HG03280 (cell line): Measurements from ENCODE around the gene EML2.
"Not testable (repeated sequence)": the region's sequence is repeated elsewhere in the genome, so short reads cannot be mapped to it uniquely, and the experiment has no call there.

Experiments
- ATAC-seq: cut with Tn5 transposase; IDR thresholded peaks from one replicate; pipeline ENCODE4 v1.9.1; 2021; ENCODE audit warnings: mild to moderate bottlenecking, moderate library complexity; ENCODE audit not compliant: unreplicated experiment

EML2 gene

GRCh38 chr19:45615795-45616703 is 23.1 kb downstream of the EML2 start:
- peak; percentile 70 for ATAC-seq

GRCh38 chr19:45615056-45615455 is 24.1 kb downstream of the EML2 start:
- ATAC-seq = not testable (repeated sequence)

- ATAC-seq = no peak
Measured at GRCh38 chr19:45613926-45614725, 25.1 kb downstream of the EML2 start.

GRCh38 chr19:45608948-45609347 is 30.2 kb downstream of the EML2 start:
- no peak for ATAC-seq

GRCh38 chr19:45607071-45608029 is 31.8 kb downstream of the EML2 start:
- no peak for ATAC-seq

- ATAC-seq = no peak
Measured at GRCh38 chr19:45601524-45602374, 37.4 kb downstream of the EML2 start, which contains the start of gene GPR4. Gene GPR4, minus strand, starts transcription at chr19:45602212. Its CDS starts 10,346 bp downstream, at chr19:45591866.

GRCh38 chr19:45601115-45601514 is 38.1 kb downstream of the EML2 start:
- no peak for ATAC-seq

- ATAC-seq = no peak
Measured at GRCh38 chr19:45600340-45600885, 38.8 kb downstream of the EML2 start.

DNA sequence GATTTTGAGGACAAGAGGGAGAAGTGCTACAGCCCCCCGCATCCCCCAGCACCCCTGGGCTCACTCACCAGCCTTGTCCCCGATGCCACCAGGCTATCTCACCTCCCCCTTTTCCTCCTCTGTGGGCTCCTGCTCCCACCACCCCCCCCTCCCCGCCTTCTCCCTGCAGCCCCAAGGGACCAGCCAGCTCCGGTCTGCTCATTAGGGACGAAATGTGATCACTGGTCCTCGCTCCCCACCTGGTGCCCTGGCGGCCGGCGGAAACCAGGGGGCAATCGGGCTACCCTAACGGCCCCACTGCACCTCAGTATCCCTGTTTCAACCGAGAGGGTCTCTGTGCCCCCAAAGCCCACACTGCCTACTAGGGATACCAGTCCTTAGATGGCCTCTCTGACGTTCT is 39.9 kb downstream of the EML2 start:
- no peak for ATAC-seq

- ATAC-seq = no peak
Measured at GRCh38 chr19:45598267-45599001, 40.8 kb downstream of the EML2 start.

DNA sequence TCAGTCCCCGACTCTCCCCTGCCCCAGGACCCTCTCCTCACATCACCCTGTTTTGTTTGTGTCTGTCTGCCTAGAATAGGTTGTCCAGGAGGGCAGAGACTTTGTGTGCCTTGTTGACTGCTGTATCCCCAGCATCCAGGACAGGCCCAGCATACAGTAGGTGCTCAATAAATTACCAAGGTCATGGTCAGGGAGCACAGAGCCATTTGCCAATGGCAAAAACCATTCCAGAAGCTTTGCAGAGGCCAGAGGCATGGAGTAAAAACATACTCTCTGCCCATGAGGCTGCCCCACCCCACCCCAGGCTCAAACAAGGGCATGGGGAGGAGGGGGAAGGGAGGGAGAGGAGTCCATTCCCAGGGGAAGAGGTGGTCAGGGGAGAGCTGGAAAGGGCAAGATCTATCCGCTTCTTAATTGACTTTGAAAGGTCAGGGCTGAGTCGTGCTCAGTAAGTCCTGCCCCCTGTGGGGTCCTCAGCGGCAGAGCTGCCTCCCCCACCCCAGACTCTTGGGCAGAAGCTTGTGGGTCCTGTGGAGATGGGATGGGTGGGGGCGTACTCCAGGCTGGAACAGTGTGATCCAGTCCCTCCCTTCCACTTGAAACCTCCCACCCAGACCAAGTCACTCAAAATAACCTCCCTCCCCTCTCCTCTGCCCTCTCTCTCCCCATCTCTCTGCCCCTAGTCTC is 41.6 kb downstream of the EML2 start:
- ATAC-seq = no peak

- ATAC-seq = no peak
Measured at GRCh38 chr19:45595814-45596213, 43.4 kb downstream of the EML2 start.

GRCh38 chr19:45593520-45593919 is 45.7 kb downstream of the EML2 start:
- ATAC-seq = no peak

DNA sequence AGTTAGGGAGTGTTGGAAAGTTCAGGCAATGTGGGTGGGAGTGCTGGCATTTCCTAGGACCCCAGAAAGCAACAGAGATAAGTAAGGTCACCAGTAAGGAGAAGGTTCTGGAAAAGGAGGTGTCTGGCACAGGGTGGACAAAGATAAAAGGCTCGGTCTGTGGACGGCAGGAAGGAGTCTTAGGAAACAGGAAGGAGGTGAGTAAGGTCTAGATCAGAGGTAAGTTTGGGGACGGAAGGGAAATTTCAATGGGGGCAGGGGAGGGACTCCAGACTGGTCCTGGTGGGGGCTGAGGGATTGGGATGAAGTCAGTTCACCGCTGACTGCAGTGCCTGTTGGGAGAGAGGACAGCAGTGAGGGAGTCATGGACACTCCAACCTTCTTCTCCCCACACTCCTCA is 46.8 kb downstream of the EML2 start:
- ATAC-seq = no peak

DNA sequence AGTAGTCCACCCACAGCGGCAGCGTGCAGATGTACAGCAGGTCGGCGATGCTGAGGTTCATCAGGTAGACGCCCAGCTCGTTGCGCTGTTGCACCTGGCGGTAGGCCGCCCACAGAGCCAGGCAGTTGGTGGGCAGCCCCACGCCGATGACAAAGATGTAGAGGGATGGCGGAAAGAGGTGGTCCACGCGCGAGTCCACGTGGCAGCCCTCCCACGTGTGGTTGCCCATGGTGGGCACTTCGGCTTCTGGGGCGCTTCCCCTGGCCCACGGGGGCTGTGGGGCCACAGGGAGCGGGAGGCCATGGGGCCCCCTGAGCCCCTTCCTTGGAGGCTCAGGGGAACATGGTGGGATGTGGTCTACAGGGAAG is 47.6 kb downstream of the EML2 start:
- no peak for ATAC-seq

GRCh38 chr19:45591004-45591637 is 48.1 kb downstream of the EML2 start:
- ATAC-seq = no peak

GRCh38 chr19:45590300-45591003 is 48.7 kb downstream of the EML2 start:
- ATAC-seq = no peak
